Suprapubic skin (tissue), 4 donors: Measurements from ENCODE around the gene RBM33. TPM values are rescaled to one million over a fixed set of nuclear protein-coding genes. Genes with fewer than 3 reads are reported as not detected.
A peak's percentile ranks its signal among the peaks of the same experiment; 100 is the strongest.
"Not testable (repeated sequence)": the region's sequence is repeated elsewhere in the genome, so short reads cannot be mapped to it uniquely, and the experiment has no call there.

ENCODE experiments used
- DNase-seq, 2 donors: peaks; one replicate each; pipeline ENCODE4 v3.0.0-alpha.2; 2019; ENCODE audit warnings: low spot score in 2 of 2
- H3K27ac ChIP-seq: fragments of 200-600 bp; sonication (generic); one replicate; pipeline ENCODE4 v1.5.1; 2019
- H3K27me3 ChIP-seq: fragments of 200-600 bp; sonication (generic); one replicate; pipeline ENCODE4 v1.5.1; 2019
- H3K36me3 ChIP-seq: fragments of 200-600 bp; sonication (generic); one replicate; pipeline ENCODE4 v1.5.1; 2019
- H3K4me1 ChIP-seq: fragments of 200-600 bp; sonication (generic); one replicate; pipeline ENCODE4 v1.5.1; 2019
- H3K4me3 ChIP-seq: fragments of 200-600 bp; sonication (generic); one replicate; pipeline ENCODE4 v1.5.1; 2019; ENCODE audit warnings: mild to moderate bottlenecking
- H3K9me3 ChIP-seq: fragments of 200-600 bp; sonication (generic); one replicate; pipeline ENCODE4 v1.5.1; 2019
- EP300 ChIP-seq: sonication (generic); formaldehyde crosslinking; IDR thresholded peaks from one replicate; pipeline ENCODE4 v1.6.1; 2017; ENCODE audit warnings: antibody characterized with exemption
- POLR2A ChIP-seq, 2 donors: fragments of 450-650 bp; IDR thresholded peaks; one replicate each; pipeline ENCODE4 v1.6.1; 2017; ENCODE audit warnings: antibody characterized with exemption in 2 of 2, mild to moderate bottlenecking in 2 of 2, moderate library complexity in 2 of 2
- POLR2AphosphoS5 ChIP-seq, 3 donors: sonication (generic); formaldehyde crosslinking; IDR thresholded peaks; one replicate each; pipeline ENCODE4 v1.6.1; 2017; ENCODE audit warnings: antibody characterized with exemption in 3 of 3
- WGBS: methylation state at CpG from one replicate; pipeline ENCODE4 v1.1.5; 2018; 5-methylcytosine and 5-hydroxymethylcytosine counted together
- total RNA-seq, 4 donors: library from RNA; depleted of rRNA; stranded (reverse); fragments of >200 nt; gene quantifications; one replicate each; pipeline ENCODE4 v1.1.0, GENCODE V29; 2016
- TF ChIP-seq, protein P1 (sequence below), 2 donors: fragments of 200-600 bp in 1 of 2; fragments of 450-650 bp in 1 of 2; sonication (generic) in 1 of 2; IDR thresholded peaks; one replicate each; pipeline ENCODE4 v1.5.1; 2016 to 2019; ENCODE audit warnings: antibody characterized with exemption in 2 of 2, mild to moderate bottlenecking in 1 of 2, moderate library complexity in 1 of 2

RBM33 gene
- total RNA-seq, 4 donors from 2014 or later, result 37.4 to 121 (median 58.2) TPM

DNA sequence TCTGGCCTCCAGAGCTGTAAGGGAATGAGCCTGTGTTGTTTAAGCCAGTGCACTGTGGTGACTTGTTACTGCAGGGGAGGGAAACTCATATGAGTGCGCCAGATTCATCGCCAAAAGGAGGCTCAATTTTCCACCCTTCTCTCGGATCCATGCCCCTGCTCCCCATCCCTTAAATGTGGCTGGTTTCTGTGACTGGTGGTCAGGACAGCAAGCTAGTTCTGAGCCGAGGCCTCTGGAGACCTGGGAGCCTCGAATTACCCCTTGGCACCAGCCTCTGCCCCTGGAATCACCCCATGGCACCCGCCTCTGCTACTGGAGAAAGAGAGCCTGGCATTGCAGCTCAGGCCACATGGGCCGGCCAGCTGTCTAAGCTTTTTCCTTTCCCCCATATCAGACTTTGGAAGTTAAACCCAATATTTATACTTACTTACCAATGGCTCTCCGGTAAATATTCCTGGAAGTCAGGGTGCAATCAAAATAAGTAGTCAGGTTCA is 39.9 kb upstream of the RBM33 start:
- Histone ChIP-seq H3K4me1 (no peaks in the 10 kb centered on the region), H3K9me3 (no peaks in the 10 kb centered on the region), H3K4me3 (no peak overlapping the region), H3K36me3 (no peaks in the 10 kb centered on the region), H3K27ac (no peak overlapping the region), H3K27me3 (peaks cover 21% of the 10 kb centered on the region)
- TF ChIP-seq EP300 (no peak), POLR2A (IDR thresholded peaks at IDR 0.05) (no peak), POLR2AphosphoS5 (IDR thresholded peaks at IDR 0.05) (no peak)
- TF ChIP-seq, protein P1, sequence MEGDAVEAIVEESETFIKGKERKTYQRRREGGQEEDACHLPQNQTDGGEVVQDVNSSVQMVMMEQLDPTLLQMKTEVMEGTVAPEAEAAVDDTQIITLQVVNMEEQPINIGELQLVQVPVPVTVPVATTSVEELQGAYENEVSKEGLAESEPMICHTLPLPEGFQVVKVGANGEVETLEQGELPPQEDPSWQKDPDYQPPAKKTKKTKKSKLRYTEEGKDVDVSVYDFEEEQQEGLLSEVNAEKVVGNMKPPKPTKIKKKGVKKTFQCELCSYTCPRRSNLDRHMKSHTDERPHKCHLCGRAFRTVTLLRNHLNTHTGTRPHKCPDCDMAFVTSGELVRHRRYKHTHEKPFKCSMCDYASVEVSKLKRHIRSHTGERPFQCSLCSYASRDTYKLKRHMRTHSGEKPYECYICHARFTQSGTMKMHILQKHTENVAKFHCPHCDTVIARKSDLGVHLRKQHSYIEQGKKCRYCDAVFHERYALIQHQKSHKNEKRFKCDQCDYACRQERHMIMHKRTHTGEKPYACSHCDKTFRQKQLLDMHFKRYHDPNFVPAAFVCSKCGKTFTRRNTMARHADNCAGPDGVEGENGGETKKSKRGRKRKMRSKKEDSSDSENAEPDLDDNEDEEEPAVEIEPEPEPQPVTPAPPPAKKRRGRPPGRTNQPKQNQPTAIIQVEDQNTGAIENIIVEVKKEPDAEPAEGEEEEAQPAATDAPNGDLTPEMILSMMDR (IDR thresholded peaks at IDR 0.05), result no peak
- WGBS, result 74% methylated on average over 8 of the region's 8 CpGs
- DNase-seq, result peak in 1 of 2 donors; percentile 55

DNA sequence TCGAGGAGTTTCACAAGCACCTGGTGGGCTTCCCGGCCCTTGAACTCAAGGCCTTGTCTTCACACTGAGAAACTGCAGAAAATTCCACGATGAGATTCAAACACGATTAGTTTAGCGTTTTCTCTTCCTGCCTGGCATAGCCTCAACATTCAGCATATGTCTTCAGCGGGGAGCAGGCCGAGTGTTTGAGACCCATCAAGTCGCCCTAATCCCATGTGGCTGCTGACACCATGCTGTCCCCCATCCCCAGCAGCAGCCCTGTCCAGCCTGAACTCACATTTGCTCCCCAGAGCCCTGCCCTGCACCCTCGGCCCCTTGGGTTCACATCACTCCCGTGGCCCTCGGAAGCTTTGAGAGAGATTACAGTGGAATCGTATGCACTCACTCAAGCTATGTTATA is 35.3 kb upstream of the RBM33 start:
- no peak for DNase-seq
- H3K4me1 ChIP-seq, result no peaks in the 10 kb centered on the region
- no peak overlapping the region for H3K27ac ChIP-seq
- no peaks in the 10 kb centered on the region for H3K36me3 ChIP-seq
- no peaks in the 10 kb centered on the region for H3K9me3 ChIP-seq
- TF ChIP-seq EP300 (no peak), POLR2AphosphoS5 (IDR thresholded peaks at IDR 0.05) (no peak), POLR2A (IDR thresholded peaks at IDR 0.05) (no peak)
- TF ChIP-seq, protein P1 (IDR thresholded peaks at IDR 0.05), result no peak
- no peaks in the 10 kb centered on the region for H3K27me3 ChIP-seq
- H3K4me3 ChIP-seq, result no peak overlapping the region
- WGBS, result 87% methylated on average over 12 of the region's 12 CpGs

DNA sequence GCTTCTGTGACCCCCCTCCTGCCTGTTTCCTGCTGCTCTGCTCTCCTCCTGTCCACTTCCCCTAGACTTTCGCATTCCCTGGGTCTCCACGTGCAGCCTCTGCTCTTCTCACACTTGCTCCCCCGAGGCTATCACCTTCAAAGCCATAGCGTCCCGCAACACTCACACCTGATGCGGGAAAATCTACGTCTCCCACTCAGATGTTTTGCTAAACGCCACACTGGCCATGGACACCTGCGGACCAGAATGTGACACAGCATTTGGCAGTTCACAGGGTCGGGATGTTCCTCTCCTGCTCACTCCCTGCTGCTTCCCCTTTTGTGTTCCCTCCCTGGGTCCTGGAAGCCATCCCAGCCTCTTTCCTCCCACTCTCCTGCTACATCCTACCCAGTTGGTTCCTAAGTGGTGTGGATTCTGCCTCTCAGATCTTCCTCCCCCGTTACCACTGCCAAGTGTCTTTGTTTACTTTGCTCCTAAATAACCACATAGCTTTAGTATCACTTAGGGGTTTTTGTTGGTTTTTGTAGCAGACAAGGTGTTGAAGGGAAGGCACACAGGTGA is 33.7 kb upstream of the RBM33 start:
- Histone ChIP-seq H3K27me3 (no peaks in the 10 kb centered on the region), H3K9me3 (no peaks in the 10 kb centered on the region), H3K4me1 (no peaks in the 10 kb centered on the region), H3K36me3 (no peaks in the 10 kb centered on the region), H3K27ac (no peak overlapping the region), H3K4me3 (no peak overlapping the region)
- WGBS, result 55% methylated on average over 11 of the region's 11 CpGs
- no peak for DNase-seq
- TF ChIP-seq EP300 (no peak), POLR2A (IDR thresholded peaks at IDR 0.05) (no peak), POLR2AphosphoS5 (IDR thresholded peaks at IDR 0.05) (no peak)
- TF ChIP-seq, protein P1 (IDR thresholded peaks at IDR 0.05), result no peak

DNA sequence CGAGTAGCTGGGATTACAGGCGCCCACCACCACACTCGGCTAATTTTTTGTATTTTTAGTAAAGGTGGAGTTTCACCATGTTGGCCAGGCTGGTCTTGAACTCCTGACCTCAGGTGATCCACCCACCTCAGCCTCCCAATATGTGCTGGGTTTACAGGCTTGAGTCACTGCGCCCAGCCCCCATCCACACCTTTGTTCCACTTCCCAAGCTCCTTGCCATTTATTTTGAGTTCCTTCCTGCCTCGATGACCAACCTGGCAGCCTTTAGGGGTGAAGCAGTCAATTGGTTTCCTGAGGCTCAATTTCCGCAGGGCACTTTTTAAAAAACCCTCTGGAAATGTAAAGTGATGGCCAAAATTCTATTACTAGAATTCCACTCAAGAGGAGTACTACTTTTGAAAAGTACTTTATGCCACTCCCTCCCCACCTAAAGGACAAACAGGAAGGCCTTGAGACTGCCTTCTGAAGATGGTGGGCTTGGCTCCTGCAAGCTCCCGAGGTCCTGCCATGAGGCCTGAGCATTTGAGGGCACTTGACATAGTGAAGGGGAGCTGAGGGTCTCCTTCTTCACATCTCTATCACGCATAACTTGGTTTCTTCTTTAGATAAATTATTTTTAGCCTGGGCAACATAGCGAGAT is 32.5 kb upstream of the RBM33 start:
- Histone ChIP-seq H3K4me1 (no peaks in the 10 kb centered on the region), H3K36me3 (no peaks in the 10 kb centered on the region), H3K9me3 (no peaks in the 10 kb centered on the region), H3K27me3 (no peaks in the 10 kb centered on the region), H3K27ac (no peak overlapping the region), H3K4me3 (no peak overlapping the region)
- 88% methylated on average over 9 of the region's 9 CpGs for WGBS
- TF ChIP-seq EP300 (no peak), POLR2A (IDR thresholded peaks at IDR 0.05) (no peak), POLR2AphosphoS5 (IDR thresholded peaks at IDR 0.05) (no peak)
- TF ChIP-seq, protein P1 (IDR thresholded peaks at IDR 0.05), result no peak
- no peak for DNase-seq

DNA sequence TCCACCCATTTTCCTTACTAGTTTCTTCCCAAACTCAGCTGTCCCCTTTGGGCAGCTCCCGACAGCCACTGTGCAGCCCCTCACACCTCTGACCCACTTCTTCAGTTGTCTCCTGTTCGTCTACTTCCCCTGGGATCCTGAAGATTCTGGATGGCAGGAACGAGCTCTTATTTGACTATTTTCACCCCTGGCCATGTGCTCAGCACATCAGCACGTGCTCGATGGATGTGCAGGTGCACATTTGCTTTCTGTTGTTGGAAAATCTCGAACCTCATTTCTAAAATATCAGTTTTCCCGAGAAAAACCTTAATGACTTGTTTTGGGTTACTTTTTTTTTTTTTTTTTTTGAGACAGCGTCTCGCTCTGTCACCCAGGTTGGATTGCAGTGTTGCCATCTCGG is 31.8 kb upstream of the RBM33 start:
- TF ChIP-seq, protein P1 (IDR thresholded peaks at IDR 0.05), result no peak
- no peak for TF ChIP-seq EP300
- TF ChIP-seq POLR2AphosphoS5 (IDR thresholded peaks at IDR 0.05), result no peak
- TF ChIP-seq POLR2A (IDR thresholded peaks at IDR 0.05), result no peak
- DNase-seq, result no peak
- Histone ChIP-seq H3K9me3 (no peaks in the 10 kb centered on the region), H3K27ac (no peak overlapping the region), H3K4me1 (no peaks in the 10 kb centered on the region), H3K4me3 (no peak overlapping the region), H3K36me3 (no peaks in the 10 kb centered on the region), H3K27me3 (no peaks in the 10 kb centered on the region)
- WGBS, result 86% methylated on average over 10 of the region's 10 CpGs

DNA sequence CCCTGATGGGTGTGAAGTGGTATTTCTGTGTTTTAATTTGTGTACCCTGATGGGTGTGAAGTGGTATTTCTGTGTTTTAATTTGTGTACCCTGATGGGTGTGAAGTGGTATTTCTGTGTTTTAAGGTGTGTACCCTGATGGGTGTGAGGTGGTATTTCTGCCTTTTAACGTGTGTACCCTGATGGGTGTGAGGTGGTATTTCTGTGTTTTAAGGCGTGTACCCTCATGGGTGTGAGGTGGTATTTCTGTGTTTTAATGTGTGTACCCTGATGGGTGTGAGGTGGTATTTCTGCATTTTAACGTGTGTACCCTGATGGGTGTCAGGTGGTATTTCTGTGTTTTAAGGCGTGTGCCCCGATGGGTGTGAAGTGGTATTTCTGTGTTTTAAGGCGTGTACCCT is 29.4 kb upstream of the RBM33 start:
- H3K4me3 ChIP-seq, H3K27ac ChIP-seq, H3K36me3 ChIP-seq, DNase-seq, H3K9me3 ChIP-seq, H3K4me1 ChIP-seq, H3K27me3 ChIP-seq: not testable (repeated sequence)
- 95% methylated on average over 6 of the region's 6 CpGs for WGBS
